Muscle of back (tissue), 11 donors: ENCODE data around the gene SH3GLB2. TPM values are rescaled to one million over a fixed set of nuclear protein-coding genes. Genes with fewer than 3 reads are reported as not detected.
"Not testable (repeated sequence)": the region's sequence is repeated elsewhere in the genome, so short reads cannot be mapped to it uniquely, and the experiment has no call there.

Source experiments
- DNase-seq, 3 donors: peaks; one replicate each; pipeline versions ENCODE4 v3.0.0 to v3.0.0-alpha.2; 2013
- polyA plus RNA-seq, 10 donors: library from polyadenylated mRNA; unstranded; fragments of 120-200 nt; gene quantifications; one replicate each; pipeline ENCODE4 v1.2.1, GENCODE V29; 2013; ENCODE audit not compliant: insufficient read length in 10 of 10

Gene SH3GLB2
- polyA plus RNA-seq, 10 donors: 49.6 to 69.2 (median 53.7) TPM

GRCh38 chr9:129023036-129023907, 4.9 kb downstream of the SH3GLB2 start:
- peak; percentile 64 to 83 (median 70) for DNase-seq

GRCh38 chr9:129022037-129022436, 6.1 kb downstream of the SH3GLB2 start:
- DNase-seq: no peak

GRCh38 chr9:129021091-129021490, 7.0 kb downstream of the SH3GLB2 start:
- DNase-seq: no peak

DNA sequence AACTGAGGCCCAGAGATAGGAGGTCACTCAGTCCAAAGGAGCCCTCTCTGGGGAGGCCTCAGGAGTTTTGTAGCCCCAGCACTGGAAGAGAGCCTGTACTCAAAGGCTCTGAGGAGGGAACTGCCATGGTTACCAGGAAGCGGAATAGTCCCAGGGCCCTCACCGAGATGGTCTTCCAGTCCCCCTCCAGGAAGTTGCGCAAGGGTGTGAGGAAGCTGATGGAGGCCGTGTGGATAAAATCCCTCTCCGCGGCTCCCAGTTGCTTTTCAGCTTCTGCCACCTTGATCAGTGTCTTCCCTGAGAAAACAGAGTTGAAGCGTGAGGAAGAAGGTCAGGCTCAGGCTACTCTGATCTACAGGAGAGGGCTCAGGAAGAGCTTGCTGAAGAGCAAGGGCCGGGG, 13.5 kb downstream of the SH3GLB2 start:
- no peak for DNase-seq

- no peak for DNase-seq
Measured at GRCh38 chr9:129014124-129014523, 14.0 kb downstream of the SH3GLB2 start.

- no peak for DNase-seq
Measured at GRCh38 chr9:129013674-129014073, 14.5 kb downstream of the SH3GLB2 start.

GRCh38 chr9:129012893-129013448, 15.2 kb downstream of the SH3GLB2 start:
- no peak for DNase-seq

GRCh38 chr9:129012343-129012742, 15.8 kb downstream of the SH3GLB2 start:
- no peak for DNase-seq

GRCh38 chr9:129011761-129012181, 16.4 kb downstream of the SH3GLB2 start:
- no peak for DNase-seq

DNA sequence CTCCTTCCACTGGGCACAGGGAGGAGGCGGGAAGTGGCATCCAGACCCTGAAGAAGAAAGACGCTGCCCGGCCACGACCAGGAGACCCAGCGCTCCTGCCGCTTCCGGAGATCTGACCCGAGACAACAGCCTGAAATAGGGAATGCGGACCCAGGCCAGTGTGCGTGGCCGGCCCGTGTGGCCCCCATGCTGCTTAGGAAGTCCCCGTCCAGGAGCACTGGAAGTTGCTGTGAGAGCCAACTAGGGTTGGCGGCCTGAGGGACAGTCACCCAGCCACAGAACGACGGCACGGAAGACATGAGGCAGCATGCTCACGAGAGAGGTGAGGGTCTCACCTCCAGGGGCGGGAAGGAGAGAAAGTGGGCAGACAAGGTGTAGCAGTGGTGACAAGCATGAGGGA, 17.0 kb downstream of the SH3GLB2 start:
- no peak for DNase-seq

DNA sequence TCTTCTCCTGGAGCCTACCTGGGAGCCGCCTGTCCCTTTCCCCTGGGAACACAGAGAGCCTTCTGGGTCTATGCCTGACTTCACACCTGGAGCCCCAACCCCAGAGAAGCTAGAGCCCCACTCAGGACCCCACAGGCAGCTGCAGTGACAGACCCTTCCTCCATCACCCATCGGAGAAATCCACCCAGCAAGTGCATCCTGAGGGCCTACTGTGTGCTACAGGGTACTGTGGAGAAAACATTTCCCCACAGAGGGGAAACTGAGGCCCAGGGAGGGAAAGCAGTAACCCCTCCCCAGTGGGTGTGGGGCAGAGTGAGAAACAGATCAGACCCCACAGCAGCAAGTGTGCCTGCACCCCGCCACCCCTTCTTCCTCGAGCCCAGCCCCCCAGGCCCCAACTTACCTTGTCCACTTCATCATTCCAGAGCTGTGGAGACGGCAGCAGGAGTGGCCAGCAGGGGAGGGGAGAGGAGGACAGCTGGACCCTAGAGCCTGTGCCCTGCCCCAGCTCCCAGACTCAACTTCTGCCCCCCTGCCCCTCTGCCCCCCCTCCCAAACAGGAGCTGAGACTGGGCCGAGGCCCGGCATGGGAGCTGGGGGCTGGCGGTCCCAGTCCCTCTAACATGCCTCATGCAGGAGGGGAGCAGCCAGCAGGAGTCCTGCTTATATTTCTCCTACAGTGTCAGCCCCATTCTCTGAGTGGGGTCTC, 17.7 kb downstream of the SH3GLB2 start:
- no peak for DNase-seq

GRCh38 chr9:129009584-129010141, 18.5 kb downstream of the SH3GLB2 start:
- DNase-seq: no peak

DNA sequence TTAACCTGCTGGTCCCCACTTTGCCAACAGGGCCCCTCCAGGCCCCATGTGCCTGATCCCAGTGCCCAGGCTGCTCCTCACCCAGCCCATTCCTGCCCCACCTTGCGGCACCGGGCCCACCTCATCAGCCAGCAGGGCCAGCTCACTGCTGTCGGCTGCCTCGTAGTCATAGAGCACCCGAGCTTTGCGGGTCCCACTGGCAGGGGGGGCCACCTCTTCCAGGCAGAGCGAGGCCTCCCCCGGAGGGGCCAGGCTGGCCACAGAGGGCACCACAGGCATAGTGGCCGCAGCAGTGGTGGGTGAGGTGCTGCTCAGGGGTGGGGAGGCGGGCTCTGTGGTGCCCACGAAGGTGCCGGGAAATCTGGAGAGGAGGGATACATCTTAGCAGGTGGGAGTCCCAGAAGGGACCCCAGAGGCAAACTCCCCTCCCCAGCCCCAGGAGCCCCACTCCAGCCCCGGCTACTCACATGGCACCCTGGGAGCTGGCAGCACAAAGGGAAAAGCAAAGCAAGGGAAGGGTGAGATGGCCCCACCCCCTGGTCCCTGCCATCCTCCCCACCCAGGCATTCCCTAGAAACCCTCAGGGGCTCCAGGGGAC, 19.0 kb downstream of the SH3GLB2 start:
- DNase-seq: no peak

GRCh38 chr9:129008469-129008965, 19.6 kb downstream of the SH3GLB2 start:
- DNase-seq: no peak

DNA sequence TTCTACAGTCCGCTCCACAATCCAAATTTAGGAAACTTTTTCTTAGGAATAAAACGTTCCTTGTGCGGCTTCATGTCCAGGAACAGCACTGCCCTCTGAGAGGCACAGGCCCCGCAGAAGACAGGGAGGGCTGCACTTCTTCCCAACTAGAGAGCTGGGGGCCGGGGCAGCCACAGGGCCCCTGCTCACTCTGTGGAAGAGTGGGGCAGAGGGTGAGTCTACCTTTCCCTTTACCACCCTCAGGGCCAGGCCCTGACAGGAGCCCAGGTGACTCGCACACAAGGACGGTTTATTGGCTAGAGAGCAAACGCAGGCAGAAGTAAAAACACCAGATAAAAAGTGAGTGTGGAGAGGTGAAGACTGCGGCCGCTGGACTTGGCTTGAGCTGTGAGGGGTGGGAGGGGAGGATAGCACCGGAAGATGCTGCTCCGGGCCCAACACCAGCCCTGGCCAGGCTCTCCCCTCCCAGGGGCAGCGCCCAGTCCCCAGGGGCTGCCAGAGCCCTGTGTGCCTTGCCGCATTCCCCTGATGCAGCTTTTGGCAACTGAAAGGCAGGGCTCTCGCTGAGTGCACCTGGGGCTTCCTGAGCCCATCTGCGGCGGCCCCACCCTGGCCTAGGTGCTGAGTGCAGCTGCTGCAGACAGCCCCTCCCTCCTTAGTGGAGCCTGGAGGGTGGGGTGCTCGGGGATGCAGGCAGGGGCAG, 20.2 kb downstream of the SH3GLB2 start:
- DNase-seq: no peak

GRCh38 chr9:129007035-129007765, 20.9 kb downstream of the SH3GLB2 start:
- peak in 2 of 3 donors; percentile 52 to 70 for DNase-seq

GRCh38 chr9:129006328-129007034, 21.6 kb downstream of the SH3GLB2 start:
- peak; percentile 56 to 85 (median 74) for DNase-seq

DNA sequence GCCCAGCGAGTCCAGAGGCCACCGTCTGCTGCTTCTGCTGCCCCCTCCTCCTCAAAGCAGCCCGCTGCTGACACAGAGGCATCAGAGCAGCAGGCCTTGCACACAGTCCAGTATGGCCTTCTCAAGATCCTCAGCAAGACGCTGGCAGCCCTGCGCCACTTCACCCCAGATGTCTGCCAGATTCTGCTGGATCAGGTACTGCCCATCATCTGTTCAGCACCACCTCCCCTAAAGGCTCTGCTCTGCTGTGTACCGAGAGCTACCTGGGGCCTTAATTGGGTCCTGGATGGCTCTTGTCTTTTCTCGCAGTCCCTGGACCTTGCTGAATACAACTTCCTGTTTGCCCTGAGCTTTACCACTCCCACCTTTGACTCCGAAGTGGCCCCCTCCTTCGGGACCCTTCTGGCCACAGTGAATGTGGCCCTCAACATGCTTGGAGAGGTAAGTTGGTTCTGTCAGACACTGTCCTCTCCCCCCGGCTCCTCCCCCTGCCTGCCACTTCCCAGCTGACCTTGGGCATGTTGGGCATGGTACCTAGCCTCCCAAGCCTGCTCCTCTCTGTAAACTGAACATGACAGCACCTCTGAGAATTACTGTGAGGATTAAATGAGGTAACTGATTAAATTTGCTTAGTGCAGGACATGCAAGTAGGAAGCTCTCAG, 22.7 kb downstream of the SH3GLB2 start:
- DNase-seq: no peak

GRCh38 chr9:129004173-129004572, 24.0 kb downstream of the SH3GLB2 start:
- not testable (repeated sequence) for DNase-seq
